ENCODE results near the gene EDNRA.

EDNRA gene

GRCh38 chr4:147526272-147526654 lies 45.4 kb downstream of the EDNRA start:
- peak; percentile 36; the same call in 1 of the 3 replicates for ATAC-seq
- TF ChIP-seq ZNF8 (CRISPR knock-in tag; IDR thresholded peaks at IDR 0.05): no peak
- no peak for TF ChIP-seq ZNF565 (CRISPR knock-in tag; conservative IDR thresholded peaks at IDR 0.05; ENCODE audit: low read depth)
- no peak for TF ChIP-seq OSR1 (CRISPR knock-in tag; IDR thresholded peaks at IDR 0.05)
- TF ChIP-seq, protein P1, sequence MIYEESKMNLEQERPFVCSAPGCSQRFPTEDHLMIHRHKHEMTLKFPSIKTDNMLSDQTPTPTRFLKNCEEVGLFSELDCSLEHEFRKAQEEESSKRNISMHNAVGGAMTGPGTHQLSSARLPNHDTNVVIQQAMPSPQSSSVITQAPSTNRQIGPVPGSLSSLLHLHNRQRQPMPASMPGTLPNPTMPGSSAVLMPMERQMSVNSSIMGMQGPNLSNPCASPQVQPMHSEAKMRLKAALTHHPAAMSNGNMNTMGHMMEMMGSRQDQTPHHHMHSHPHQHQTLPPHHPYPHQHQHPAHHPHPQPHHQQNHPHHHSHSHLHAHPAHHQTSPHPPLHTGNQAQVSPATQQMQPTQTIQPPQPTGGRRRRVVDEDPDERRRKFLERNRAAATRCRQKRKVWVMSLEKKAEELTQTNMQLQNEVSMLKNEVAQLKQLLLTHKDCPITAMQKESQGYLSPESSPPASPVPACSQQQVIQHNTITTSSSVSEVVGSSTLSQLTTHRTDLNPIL (CRISPR knock-in tag; IDR thresholded peaks at IDR 0.05; ENCODE audit: low read depth): no peak
- TF ChIP-seq, protein P2, sequence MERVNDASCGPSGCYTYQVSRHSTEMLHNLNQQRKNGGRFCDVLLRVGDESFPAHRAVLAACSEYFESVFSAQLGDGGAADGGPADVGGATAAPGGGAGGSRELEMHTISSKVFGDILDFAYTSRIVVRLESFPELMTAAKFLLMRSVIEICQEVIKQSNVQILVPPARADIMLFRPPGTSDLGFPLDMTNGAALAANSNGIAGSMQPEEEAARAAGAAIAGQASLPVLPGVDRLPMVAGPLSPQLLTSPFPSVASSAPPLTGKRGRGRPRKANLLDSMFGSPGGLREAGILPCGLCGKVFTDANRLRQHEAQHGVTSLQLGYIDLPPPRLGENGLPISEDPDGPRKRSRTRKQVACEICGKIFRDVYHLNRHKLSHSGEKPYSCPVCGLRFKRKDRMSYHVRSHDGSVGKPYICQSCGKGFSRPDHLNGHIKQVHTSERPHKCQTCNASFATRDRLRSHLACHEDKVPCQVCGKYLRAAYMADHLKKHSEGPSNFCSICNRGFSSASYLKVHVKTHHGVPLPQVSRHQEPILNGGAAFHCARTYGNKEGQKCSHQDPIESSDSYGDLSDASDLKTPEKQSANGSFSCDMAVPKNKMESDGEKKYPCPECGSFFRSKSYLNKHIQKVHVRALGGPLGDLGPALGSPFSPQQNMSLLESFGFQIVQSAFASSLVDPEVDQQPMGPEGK (CRISPR knock-in tag; IDR thresholded peaks at IDR 0.05; ENCODE audit: borderline replicate concordance): no peak
- TF ChIP-seq SNAI2 (CRISPR knock-in tag; IDR thresholded peaks at IDR 0.05): no peak
- TF ChIP-seq ESRRG (CRISPR knock-in tag; IDR thresholded peaks at IDR 0.05): no peak
- TF ChIP-seq PPARA (CRISPR knock-in tag; IDR thresholded peaks at IDR 0.05; ENCODE audit: borderline replicate concordance): no peak
- TF ChIP-seq ZC3H10 (CRISPR knock-in tag; IDR thresholded peaks at IDR 0.05): no peak

DNA sequence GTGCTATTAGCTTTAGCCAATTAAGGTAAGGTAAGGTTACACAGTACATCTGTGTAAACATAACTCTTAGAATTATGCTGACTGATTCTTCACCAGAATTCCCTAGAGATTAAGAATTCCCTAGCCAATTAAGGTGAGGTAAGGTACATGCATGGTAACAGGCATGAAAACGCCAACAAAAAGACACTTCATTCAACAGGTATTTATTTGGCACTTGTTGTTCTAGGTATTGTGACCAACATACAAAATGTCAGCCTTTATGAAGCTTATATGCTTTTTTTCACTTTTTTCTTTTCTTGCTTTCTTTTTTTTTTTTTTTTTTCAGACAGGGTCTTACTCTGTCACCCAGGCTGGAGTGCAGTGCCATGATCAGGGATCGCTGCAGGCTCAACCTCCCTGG lies 47.2 kb downstream of the EDNRA start:
- no peak for TF ChIP-seq ZNF70 (CRISPR knock-in tag; IDR thresholded peaks at IDR 0.05)
- TF ChIP-seq, protein P3, sequence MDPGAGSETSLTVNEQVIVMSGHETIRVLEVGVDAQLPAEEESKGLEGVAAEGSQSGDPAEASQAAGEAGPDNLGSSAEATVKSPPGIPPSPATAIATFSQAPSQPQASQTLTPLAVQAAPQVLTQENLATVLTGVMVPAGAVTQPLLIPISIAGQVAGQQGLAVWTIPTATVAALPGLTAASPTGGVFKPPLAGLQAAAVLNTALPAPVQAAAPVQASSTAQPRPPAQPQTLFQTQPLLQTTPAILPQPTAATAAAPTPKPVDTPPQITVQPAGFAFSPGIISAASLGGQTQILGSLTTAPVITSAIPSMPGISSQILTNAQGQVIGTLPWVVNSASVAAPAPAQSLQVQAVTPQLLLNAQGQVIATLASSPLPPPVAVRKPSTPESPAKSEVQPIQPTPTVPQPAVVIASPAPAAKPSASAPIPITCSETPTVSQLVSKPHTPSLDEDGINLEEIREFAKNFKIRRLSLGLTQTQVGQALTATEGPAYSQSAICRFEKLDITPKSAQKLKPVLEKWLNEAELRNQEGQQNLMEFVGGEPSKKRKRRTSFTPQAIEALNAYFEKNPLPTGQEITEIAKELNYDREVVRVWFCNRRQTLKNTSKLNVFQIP (CRISPR knock-in tag; IDR thresholded peaks at IDR 0.05; ENCODE audit: borderline replicate concordance, low read depth): no peak
- no peak for TF ChIP-seq ZFP3 (CRISPR knock-in tag; IDR thresholded peaks at IDR 0.05)
- no peak for TF ChIP-seq BACH2 (CRISPR knock-in tag; IDR thresholded peaks at IDR 0.05; ENCODE audit: borderline replicate concordance)
- no peak for TF ChIP-seq GLIS3 (CRISPR knock-in tag; IDR thresholded peaks at IDR 0.05)
- TF ChIP-seq TCF4 (CRISPR knock-in tag; IDR thresholded peaks at IDR 0.05; ENCODE audit: borderline replicate concordance): no peak
- TF ChIP-seq ISL1 (CRISPR knock-in tag; IDR thresholded peaks at IDR 0.05): no peak
- no peak for TF ChIP-seq CSRNP3 (CRISPR knock-in tag; IDR thresholded peaks at IDR 0.05)
- TF ChIP-seq, protein P1 (CRISPR knock-in tag; IDR thresholded peaks at IDR 0.05; ENCODE audit: low read depth): no peak
- TF ChIP-seq CSDC2 (CRISPR knock-in tag; IDR thresholded peaks at IDR 0.05): no peak
- no peak for TF ChIP-seq OSR1 (CRISPR knock-in tag; IDR thresholded peaks at IDR 0.05)
- TF ChIP-seq TSHZ2 (CRISPR knock-in tag; IDR thresholded peaks at IDR 0.05): no peak
- no peak for TF ChIP-seq ZNF8 (CRISPR knock-in tag; IDR thresholded peaks at IDR 0.05)
- TF ChIP-seq ARNTL (CRISPR knock-in tag; IDR thresholded peaks at IDR 0.05; ENCODE audit: borderline replicate concordance, low read depth): no peak
- TF ChIP-seq, protein P2 (CRISPR knock-in tag; IDR thresholded peaks at IDR 0.05; ENCODE audit: borderline replicate concordance): no peak
- no peak for ATAC-seq
